ENCODE data around the gene HPX.

- TF ChIP-seq CTCF (conservative IDR thresholded peaks at IDR 0.05; ENCODE audit: low read depth, low read length) (no peak), CEBPB (IDR thresholded peaks at IDR 0.05; ENCODE audit: low read depth, low read length) (no peak), POLR2A (IDR thresholded peaks at IDR 0.05; ENCODE audit: low read depth, low read length) (no peak), RFX5 (IDR thresholded peaks at IDR 0.05; ENCODE audit: low read depth, low read length) (no peak), RCOR1 (IDR thresholded peaks at IDR 0.05; ENCODE audit: insufficient replicate concordance, low read length) (no peak), MAZ (IDR thresholded peaks at IDR 0.05; ENCODE audit: borderline replicate concordance, low read depth, low read length) (no peak), RAD21 (IDR thresholded peaks at IDR 0.05; ENCODE audit: low read length) (no peak)
- TF ChIP-seq, protein P1, sequence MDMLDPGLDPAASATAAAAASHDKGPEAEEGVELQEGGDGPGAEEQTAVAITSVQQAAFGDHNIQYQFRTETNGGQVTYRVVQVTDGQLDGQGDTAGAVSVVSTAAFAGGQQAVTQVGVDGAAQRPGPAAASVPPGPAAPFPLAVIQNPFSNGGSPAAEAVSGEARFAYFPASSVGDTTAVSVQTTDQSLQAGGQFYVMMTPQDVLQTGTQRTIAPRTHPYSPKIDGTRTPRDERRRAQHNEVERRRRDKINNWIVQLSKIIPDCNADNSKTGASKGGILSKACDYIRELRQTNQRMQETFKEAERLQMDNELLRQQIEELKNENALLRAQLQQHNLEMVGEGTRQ (IDR thresholded peaks at IDR 0.05; ENCODE audit: low read depth, low read length), result no peak
Measured at GRCh38 chr11:6431861-6432260, 8.9 kb downstream of the HPX start.
